A549 (cell line): Measurements from ENCODE around the gene MYLK.

Source experiments
- CHD2 ChIP-seq: fragments of 150-350 bp; IDR thresholded peaks from 2 replicates; pipeline ENCODE4 v1.6.1; 2014; ENCODE audit warnings: low read length; ENCODE audit not compliant: partially characterized antibody
- EP300 ChIP-seq, 2 experiments: fragments of >200 bp; sonication (Bioruptor Twin); formaldehyde crosslinking; IDR thresholded peaks; 2 replicates in 1 of 2; 3 replicates in 1 of 2; pipeline ENCODE4 v1.6.1; 2016 to 2017
- HOXB13 ChIP-seq: fragments of 250-450 bp; sonication (Bioruptor Pico); IDR thresholded peaks from 2 replicates; pipeline ENCODE4 v1.5.0; 2020; ENCODE audit warnings: low read depth, mild to moderate bottlenecking, moderate library complexity
- MYC ChIP-seq: IDR thresholded peaks from 2 replicates; pipeline ENCODE4 v1.6.1; 2012; ENCODE audit warnings: mild to moderate bottlenecking, inconsistent platforms, low read length, improper control_type of control experiment, borderline replicate concordance
- RAD21 ChIP-seq, 2 experiments: fragments of >200 bp in 1 of 2; sonication (Bioruptor Twin) in 1 of 2; formaldehyde crosslinking in 1 of 2; IDR thresholded peaks in 1 of 2; conservative IDR thresholded peaks in 1 of 2; 2 replicates in 1 of 2; 3 replicates in 1 of 2; pipeline ENCODE4 v1.6.1; 2012 to 2018; ENCODE audit warnings: inconsistent platforms in 1 of 2
- SMC3 ChIP-seq: fragments of >200 bp; sonication (Bioruptor Twin); formaldehyde crosslinking; IDR thresholded peaks from 3 replicates; pipeline ENCODE4 v1.6.1; 2018; ENCODE audit warnings: inconsistent platforms
- SREBF2 ChIP-seq: fragments of 450-650 bp; IDR thresholded peaks from 2 replicates; pipeline ENCODE4 v1.6.1; 2014; ENCODE audit warnings: mild to moderate bottlenecking, moderate library complexity
- TF ChIP-seq, protein P1 (sequence below): fragments of 200-600 bp; sonication (generic); IDR thresholded peaks from 2 replicates; pipeline ENCODE4 v1.6.1; 2016; ENCODE audit warnings: antibody characterized with exemption, mild to moderate bottlenecking, moderate library complexity

DNA sequence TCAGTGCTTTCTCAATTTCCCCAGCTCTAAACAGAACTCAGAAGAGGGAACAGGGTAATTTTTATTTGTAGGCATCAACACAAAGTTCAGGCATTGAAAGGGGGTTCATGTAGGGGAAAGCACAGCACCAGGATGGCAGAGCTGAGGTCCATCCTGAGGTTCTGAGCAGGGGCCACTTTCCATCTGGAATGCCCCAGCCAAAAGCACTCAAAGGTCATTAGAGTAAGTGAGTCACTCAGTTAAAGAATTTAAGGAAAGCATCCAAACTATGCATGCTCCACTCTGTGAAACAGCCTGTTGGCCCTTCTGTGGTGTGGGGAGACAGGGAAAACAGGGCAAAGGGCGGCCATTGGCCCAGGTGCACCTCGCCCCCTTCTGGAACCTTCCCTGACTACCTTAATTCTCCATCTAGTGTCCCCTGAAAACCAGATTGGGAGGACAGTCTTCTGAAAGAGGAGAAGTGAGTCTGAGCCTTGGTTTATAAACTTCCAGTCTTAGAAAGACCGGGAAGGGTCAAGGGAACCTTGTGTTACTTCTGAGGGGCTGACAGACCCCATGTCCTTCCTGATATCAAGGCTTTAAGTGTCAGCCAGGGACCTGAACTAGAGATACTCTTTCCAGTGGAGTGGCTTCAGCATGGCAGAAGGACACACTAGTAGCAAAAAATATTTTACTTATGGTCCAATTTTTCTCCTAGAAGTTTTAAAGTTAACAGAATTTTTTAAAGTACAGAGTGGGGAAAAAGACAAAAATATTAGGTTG lies 133.3 kb downstream of the MYLK start:
- TF ChIP-seq HOXB13 (CRISPR knock-in tag) (0 out of 2 replicates have a peak, but pooled peaks have one; percentile 20), SMC3 (0 out of 3 replicates have a peak, but pooled peaks have one; percentile 39), SREBF2 (no peak), RAD21 (conservative IDR thresholded peaks at IDR 0.05 in 1 of 2, IDR thresholded peaks at IDR 0.05 in 1 of 2) (peak; percentile 38 to 50; a peak in 4 of 5 replicates), EP300 (IDR thresholded peaks at IDR 0.05) (peak in 1 of 2 experiments; percentile 64; a peak in 3 of 5 replicates), MYC (no peak), CHD2 (no peak)
- TF ChIP-seq, protein P1, sequence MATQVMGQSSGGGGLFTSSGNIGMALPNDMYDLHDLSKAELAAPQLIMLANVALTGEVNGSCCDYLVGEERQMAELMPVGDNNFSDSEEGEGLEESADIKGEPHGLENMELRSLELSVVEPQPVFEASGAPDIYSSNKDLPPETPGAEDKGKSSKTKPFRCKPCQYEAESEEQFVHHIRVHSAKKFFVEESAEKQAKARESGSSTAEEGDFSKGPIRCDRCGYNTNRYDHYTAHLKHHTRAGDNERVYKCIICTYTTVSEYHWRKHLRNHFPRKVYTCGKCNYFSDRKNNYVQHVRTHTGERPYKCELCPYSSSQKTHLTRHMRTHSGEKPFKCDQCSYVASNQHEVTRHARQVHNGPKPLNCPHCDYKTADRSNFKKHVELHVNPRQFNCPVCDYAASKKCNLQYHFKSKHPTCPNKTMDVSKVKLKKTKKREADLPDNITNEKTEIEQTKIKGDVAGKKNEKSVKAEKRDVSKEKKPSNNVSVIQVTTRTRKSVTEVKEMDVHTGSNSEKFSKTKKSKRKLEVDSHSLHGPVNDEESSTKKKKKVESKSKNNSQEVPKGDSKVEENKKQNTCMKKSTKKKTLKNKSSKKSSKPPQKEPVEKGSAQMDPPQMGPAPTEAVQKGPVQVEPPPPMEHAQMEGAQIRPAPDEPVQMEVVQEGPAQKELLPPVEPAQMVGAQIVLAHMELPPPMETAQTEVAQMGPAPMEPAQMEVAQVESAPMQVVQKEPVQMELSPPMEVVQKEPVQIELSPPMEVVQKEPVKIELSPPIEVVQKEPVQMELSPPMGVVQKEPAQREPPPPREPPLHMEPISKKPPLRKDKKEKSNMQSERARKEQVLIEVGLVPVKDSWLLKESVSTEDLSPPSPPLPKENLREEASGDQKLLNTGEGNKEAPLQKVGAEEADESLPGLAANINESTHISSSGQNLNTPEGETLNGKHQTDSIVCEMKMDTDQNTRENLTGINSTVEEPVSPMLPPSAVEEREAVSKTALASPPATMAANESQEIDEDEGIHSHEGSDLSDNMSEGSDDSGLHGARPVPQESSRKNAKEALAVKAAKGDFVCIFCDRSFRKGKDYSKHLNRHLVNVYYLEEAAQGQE: no peak
